ENCODE results near the gene TMEM150A. TPM values are rescaled to one million over a fixed set of nuclear protein-coding genes. Genes with fewer than 3 reads are reported as not detected.

The TMEM150A gene
- total and polyA plus RNA-seq, 10 donors, result 9.4 to 18.8 (median 11.3) TPM

- Histone ChIP-seq H3K36me3 (peaks cover 0 to 92% (median 56%) of the 10 kb centered on the region in 6 donors), H3K27me3 (replicated peaks in 1 of 7) (no peaks in the 10 kb centered on the region), H3K4me3 (no peak overlapping the region), H3K27ac (no peak overlapping the region), H3K9me3 (no peaks in the 10 kb centered on the region), H3K4me1 (peaks cover 2 to 43% (median 21%) of the 10 kb centered on the region in 6 donors)
- TF ChIP-seq CTCF (IDR thresholded peaks at IDR 0.05 in 8 of 11, conservative IDR thresholded peaks at IDR 0.05 in 3 of 11) (no peak), POLR2A (IDR thresholded peaks at IDR 0.05) (no peak), POLR2AphosphoS5 (IDR thresholded peaks at IDR 0.05) (no peak)
- WGBS, 5 donors, result 96 to 98% (median 97%) methylated on average over 3 of the region's 3 CpGs
- intact Hi-C loops (cut with DNase I; ENCODE audit: low total_unique reads), result no loop called here
- no peak for DNase-seq
Measured at GRCh38 chr2:85554980-85555612, 47.4 kb downstream of the TMEM150A start.

DNA sequence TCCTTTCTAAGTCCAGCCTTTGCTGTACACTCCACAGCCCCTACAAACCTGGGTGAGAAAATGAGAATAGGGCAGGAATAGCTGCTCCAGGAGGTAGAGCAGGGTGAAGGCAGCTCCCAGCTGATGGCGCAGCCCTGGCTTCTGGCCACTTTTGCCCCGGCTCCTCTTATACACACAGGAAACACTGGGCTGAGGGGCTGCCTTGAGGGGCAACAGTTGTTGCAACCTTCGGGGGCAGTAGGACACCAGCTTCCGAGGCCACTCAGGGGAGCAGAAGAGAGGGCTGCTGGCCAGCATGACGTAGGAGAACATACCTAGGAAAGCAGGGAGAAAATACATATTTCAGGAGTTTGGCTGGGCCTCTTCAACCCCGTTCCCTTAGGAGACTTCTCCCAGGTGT, 49.3 kb downstream of the TMEM150A start:
- H3K9me3 ChIP-seq, result no peaks in the 10 kb centered on the region
- DNase-seq, result no peak
- no peak for TF ChIP-seq POLR2AphosphoS5 (IDR thresholded peaks at IDR 0.05)
- TF ChIP-seq POLR2A (IDR thresholded peaks at IDR 0.05), result no peak
- TF ChIP-seq CTCF (IDR thresholded peaks at IDR 0.05 in 8 of 11, conservative IDR thresholded peaks at IDR 0.05 in 3 of 11), result no peak
- WGBS, 5 donors, result 81 to 87% (median 85%) methylated on average over 6 of the region's 6 CpGs
- peaks cover 0 to 99% (median 58%) of the 10 kb centered on the region in 6 donors for H3K36me3 ChIP-seq
- H3K4me1 ChIP-seq, result peaks cover 2 to 30% (median 16%) of the 10 kb centered on the region in 6 donors
- no peak overlapping the region for H3K27ac ChIP-seq
- intact Hi-C loops (cut with DNase I; ENCODE audit: low total_unique reads), result no loop called here
- H3K4me3 ChIP-seq, result no peak overlapping the region
- H3K27me3 ChIP-seq (replicated peaks in 1 of 7), result no peaks in the 10 kb centered on the region

GRCh38 chr2:85551698-85552678, 50.5 kb downstream of the TMEM150A start:
- Histone ChIP-seq H3K27ac (peak overlapping the region in 4 of 8 donors; percentile 37 to 71 (median 70)), H3K27me3 (replicated peaks in 1 of 7) (no peaks in the 10 kb centered on the region), H3K9me3 (no peaks in the 10 kb centered on the region), H3K36me3 (peaks cover 0 to 100% (median 60%) of the 10 kb centered on the region in 6 donors), H3K4me3 (no peak overlapping the region), H3K4me1 (peaks cover 2 to 30% (median 16%) of the 10 kb centered on the region in 6 donors)
- TF ChIP-seq POLR2AphosphoS5 (IDR thresholded peaks at IDR 0.05), result peak in 1 of 3 donors; percentile 67
- peak; percentile 94 to 98 (median 97) for TF ChIP-seq CTCF (IDR thresholded peaks at IDR 0.05 in 8 of 11, conservative IDR thresholded peaks at IDR 0.05 in 3 of 11)
- no peak for TF ChIP-seq POLR2A (IDR thresholded peaks at IDR 0.05)
- peak; percentile 91 for DNase-seq
- 72 to 83% (median 75%) methylated on average over 9 of the region's 9 CpGs for WGBS, 5 donors
- intact Hi-C loops (cut with DNase I; ENCODE audit: low total_unique reads), result loop anchor here (2.0 kb wide), 1 partner anchor 131 kb away; no protein-coding TSS in a partner anchor

Measured in spleen (tissue), 11 donors.